HepG2 (cell line): ENCODE measurements around the gene PEX13. TPM values are rescaled to one million over a fixed set of nuclear protein-coding genes. Genes with fewer than 3 reads are reported as not detected.

Experiments
- ATAC-seq: fragments of 200-7000 bp; cut with Tn5 transposase; 3 replicates; pipeline ENCODE4 v1.9.1; 2020; ENCODE audit warnings: mild to moderate bottlenecking, moderate library complexity
- BruUV-seq: library from RNA; stranded (reverse); fragments of 400-500 nt; replicated peaks from 2 replicates; lab custom pipeline; 2021; lab: Mats Ljungman, UMichigan
- CTCF ChIA-PET: fragments of 300-600 bp; formaldehyde crosslinking; extraction: SDS; loops from one replicate; lab custom pipeline; 2021; ENCODE audit warnings: low total read pairs, inconsistent platforms, low intra/inter-chr PET ratio; lab: Yijun Ruan, JAX
- POLR2A ChIA-PET: fragments of 350-600 bp; sonication (Branson Sonifier 250); formaldehyde crosslinking; loops from one replicate; lab custom pipeline; 2020; ENCODE audit warnings: antibody characterized with exemption, inconsistent platforms; lab: Yijun Ruan, JAX
- DNase-seq: peaks from one replicate; pipeline ENCODE4 v3.0.0-alpha.2; 2015; ENCODE audit warnings: low spot score
- FAIRE-seq: peaks from 3 replicates; lab custom pipeline; 2011; peaks lifted over from hg19 to GRCh38; lab: Jason Lieb, UNC
- H2AFZ ChIP-seq: one replicate; pipeline ENCODE4 v1.6.1; 2011; ENCODE audit warnings: low read length, inconsistent platforms
- H3K27ac ChIP-seq: fragments of 300-600 bp; 3 replicates; pipeline ENCODE4 v1.8.0; 2011; ENCODE audit warnings: mixed run types, mild to moderate bottlenecking, mixed read lengths, low read length, inconsistent platforms; ENCODE audit not compliant: insufficient read depth; ENCODE audit errors: extremely low read length
- H3K27me3 ChIP-seq, 2 experiments: fragments of 200-600 bp in 1 of 2; 2 replicates in 1 of 2; 3 replicates in 1 of 2; pipeline versions ENCODE4 v1.6.0 to v1.8.0; 2011; ENCODE audit warnings: low read length in 2 of 2, mild to moderate bottlenecking in 2 of 2, moderate library complexity in 2 of 2, inconsistent platforms in 1 of 2; ENCODE audit not compliant: insufficient read depth in 2 of 2, control insufficient read depth in 1 of 2
- H3K36me3 ChIP-seq, 2 experiments: fragments of 200-600 bp in 1 of 2; replicated peaks in 1 of 2; 2 replicates in 1 of 2; 3 replicates in 1 of 2; pipeline versions ENCODE4 v1.5.1 to v1.8.0; 2011; ENCODE audit warnings: low read length in 2 of 2, inconsistent platforms in 1 of 2; ENCODE audit not compliant: insufficient read depth in 2 of 2, control insufficient read depth in 1 of 2
- H3K4me1 ChIP-seq: 2 replicates; pipeline ENCODE4 v1.5.1; 2012; ENCODE audit warnings: low read length, inconsistent platforms; ENCODE audit not compliant: insufficient read depth
- H3K4me2 ChIP-seq: 2 replicates; pipeline ENCODE4 v1.6.0; 2011; ENCODE audit warnings: low read depth, low read length, inconsistent platforms
- H3K4me3 ChIP-seq, 3 experiments: fragments of 200-600 bp in 1 of 3; sonication (generic), shearing (Covaris generic) in 1 of 3; replicated peaks in 1 of 3; 2 replicates each; pipeline ENCODE4 v1.5.1; 2011 to 2016; ENCODE audit warnings: low read length in 3 of 3, inconsistent platforms in 2 of 3, low read depth in 2 of 3, mild to moderate bottlenecking in 2 of 3, control low read depth in 1 of 3, mixed read lengths in 1 of 3; ENCODE audit not compliant: insufficient read depth in 1 of 3
- H3K79me2 ChIP-seq: one replicate; pipeline ENCODE4 v1.6.1; 2011; ENCODE audit warnings: low read length, inconsistent platforms; ENCODE audit not compliant: insufficient read depth
- H3K9ac ChIP-seq: 2 replicates; pipeline ENCODE4 v1.6.0; 2011; ENCODE audit warnings: mild to moderate bottlenecking, low read depth, low read length, inconsistent platforms; ENCODE audit not compliant: insufficient read depth
- H3K9me3 ChIP-seq: 2 replicates; pipeline ENCODE4 v1.5.1; 2012; ENCODE audit warnings: mild to moderate bottlenecking, low read length
- H4K20me1 ChIP-seq: 2 replicates; pipeline ENCODE4 v1.6.0; 2011; ENCODE audit warnings: inconsistent platforms, mild to moderate bottlenecking, low read length, moderate library complexity; ENCODE audit not compliant: insufficient read depth
- AGO2 ChIP-seq: fragments of 200-400 bp; formaldehyde crosslinking; optimal IDR thresholded peaks from 2 replicates; pipeline ENCODE3; 2017; ENCODE audit warnings: mild to moderate bottlenecking, low read depth, low read length, moderate library complexity
- IRF2 ChIP-seq: IDR thresholded peaks from 2 replicates; pipeline ENCODE4 v1.6.1; 2018; ENCODE audit warnings: missing genetic modification reagents, missing compliant biosample characterization
- JARID2 ChIP-seq: sonication (generic); formaldehyde crosslinking; IDR thresholded peaks from 2 replicates; pipeline ENCODE4 v1.8.1; 2023; ENCODE audit warnings: missing genetic modification reagents, inconsistent platforms; ENCODE audit not compliant: insufficient replicate concordance
- KAT8 ChIP-seq: IDR thresholded peaks from 2 replicates; pipeline ENCODE4 v1.6.1; 2016; ENCODE audit warnings: missing genetic modification reagents, missing compliant biosample characterization
- MAFF ChIP-seq: IDR thresholded peaks from 2 replicates; pipeline ENCODE4 v1.6.1; 2011; ENCODE audit warnings: low read depth, low read length, improper control_type of control experiment
- MAFG ChIP-seq: sonication (generic); formaldehyde crosslinking; IDR thresholded peaks from 2 replicates; pipeline ENCODE4 v1.5.1; 2020; ENCODE audit warnings: mild to moderate bottlenecking, missing genetic modification reagents
- NR2F6 ChIP-seq, 2 experiments: IDR thresholded peaks; 2 replicates each; pipeline ENCODE4 v1.6.1; 2016; ENCODE audit warnings: antibody characterized with exemption in 1 of 2, mild to moderate bottlenecking in 1 of 2
- NR3C1 ChIP-seq: sonication (generic); formaldehyde crosslinking; IDR thresholded peaks from 2 replicates; pipeline ENCODE4 v1.4.0; 2020; ENCODE audit warnings: missing genetic modification reagents
- PTBP1 ChIP-seq: fragments of 200-400 bp; formaldehyde crosslinking; IDR thresholded peaks from 2 replicates; pipeline ENCODE4 v1.6.1; 2018; ENCODE audit warnings: low read length, low read depth; ENCODE audit not compliant: poor library complexity, severe bottlenecking
- SNRNP70 ChIP-seq: fragments of 200-400 bp; formaldehyde crosslinking; IDR thresholded peaks from 2 replicates; pipeline ENCODE4 v1.6.1; 2017; ENCODE audit warnings: mild to moderate bottlenecking, low read depth, low read length, moderate library complexity
- ZFP36 ChIP-seq: fragments of 150-350 bp; IDR thresholded peaks from 2 replicates; pipeline ENCODE4 v1.6.1; 2018; ENCODE audit warnings: borderline replicate concordance, low read length, low read depth; ENCODE audit not compliant: partially characterized antibody
- ZNF337 ChIP-seq: sonication (generic); formaldehyde crosslinking; IDR thresholded peaks from 2 replicates; pipeline ENCODE4 v1.5.1; 2020; ENCODE audit warnings: missing genetic modification reagents, low read depth, mild to moderate bottlenecking, borderline replicate concordance
- ZNF792 ChIP-seq: IDR thresholded peaks from 2 replicates; pipeline ENCODE4 v1.6.1; 2016
- WGBS: methylation state at CpG from one replicate; pipeline ENCODE4 v1.1.6; 2017; ENCODE audit warnings: low lambda C conversion rate; 5-methylcytosine and 5-hydroxymethylcytosine counted together
- in situ Hi-C: cut with HindIII; loops from 2 replicates; pipeline ENCODE4 v1.10.0; 2017; ENCODE audit warnings: low pct_unique_long_range_greater_than_20kb; ENCODE audit not compliant: extremely low pct_ligation_motif_present
- intact Hi-C: fragments of 100-400 bp; cut with micrococcal nuclease; formaldehyde crosslinking; loops from one replicate; pipeline ENCODE4 v1.10.0; 2022; ENCODE audit not compliant: unreplicated experiment
- polyA plus RNA-seq, 8 experiments: library from polyadenylated mRNA; depleted of rRNA in 3 of 8; stranded (reverse) in 7 of 8; unstranded in 1 of 8; fragments of >200 nt; fragmentation: Illumina TruSeq in 4 of 8; extraction: Trizol in 4 of 8; gene quantifications; 2 replicates each; pipeline versions ENCODE4 v1.2.1 to v1.2.3, GENCODE V29; 2011 to 2016; ENCODE audit warnings: low read depth in 4 of 8, missing spikeins in 1 of 8, mixed read lengths in 1 of 8; ENCODE audit not compliant: insufficient read depth in 1 of 8
- total RNA-seq, 5 experiments: library from RNA; depleted of rRNA; stranded (reverse); fragments of >200 nt; fragmentation: Illumina TruSeq; extraction: Trizol; gene quantifications; 2 replicates each; pipeline ENCODE4 v1.2.3, GENCODE V29; 2016; ENCODE audit warnings: low read depth in 1 of 5
- TF ChIP-seq, protein P1 (sequence below): IDR thresholded peaks from 2 replicates; pipeline ENCODE4 v1.6.1; 2012; ENCODE audit warnings: low read length, improper control_type of control experiment
- TF ChIP-seq, protein P2 (sequence below): sonication (generic); formaldehyde crosslinking; IDR thresholded peaks from 2 replicates; pipeline ENCODE4 v1.5.1; 2020; ENCODE audit warnings: missing genetic modification reagents, mild to moderate bottlenecking, borderline replicate concordance
- TF ChIP-seq, protein P3 (sequence below): fragments of 450-650 bp; IDR thresholded peaks from 2 replicates; pipeline ENCODE4 v1.6.1; 2016

The PEX13 gene
- total and polyA plus RNA-seq, 2 of the 13 experiments (the other 11 are each of a cell fraction or from before 2014, with no cell fraction given), result 47.9 to 75.9 TPM

DNA sequence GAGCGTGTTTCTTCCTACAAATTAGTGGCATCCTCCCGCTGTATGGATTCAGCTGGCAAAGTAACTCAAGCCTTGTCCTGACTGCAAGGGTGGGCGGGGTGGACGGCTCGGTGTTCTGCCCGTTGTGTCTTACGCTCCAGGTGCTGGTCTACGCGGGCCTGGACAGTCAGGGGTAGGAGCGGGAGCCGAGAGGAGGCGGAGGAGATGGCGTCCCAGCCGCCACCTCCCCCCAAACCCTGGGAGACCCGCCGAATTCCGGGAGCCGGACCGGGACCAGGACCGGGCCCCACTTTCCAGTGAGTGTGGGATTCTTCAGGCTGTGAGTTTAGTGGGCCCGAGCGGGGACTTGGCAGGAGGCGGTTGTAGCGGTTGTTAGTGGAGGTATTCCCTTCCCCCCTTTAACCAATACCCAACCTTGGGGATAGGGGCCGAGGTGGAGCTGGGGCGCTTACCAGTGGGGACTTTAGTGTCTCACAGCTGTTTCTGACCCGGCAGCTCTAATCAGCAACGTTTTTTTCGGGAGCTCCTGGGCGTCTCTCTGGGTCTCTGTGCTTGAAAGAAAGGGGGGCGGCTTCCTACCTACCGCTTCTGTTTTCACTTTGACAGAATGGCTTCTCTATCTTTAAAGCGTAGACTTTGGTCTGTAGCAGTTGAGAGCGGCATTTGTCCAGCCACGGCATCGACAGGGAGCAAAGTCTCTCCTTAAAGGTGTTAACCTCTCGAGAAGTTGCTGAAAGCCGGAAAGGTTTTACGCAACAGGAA lies at the start of gene PEX13, which contains the start of gene PUS10 (continued):
- TF ChIP-seq, protein P1, sequence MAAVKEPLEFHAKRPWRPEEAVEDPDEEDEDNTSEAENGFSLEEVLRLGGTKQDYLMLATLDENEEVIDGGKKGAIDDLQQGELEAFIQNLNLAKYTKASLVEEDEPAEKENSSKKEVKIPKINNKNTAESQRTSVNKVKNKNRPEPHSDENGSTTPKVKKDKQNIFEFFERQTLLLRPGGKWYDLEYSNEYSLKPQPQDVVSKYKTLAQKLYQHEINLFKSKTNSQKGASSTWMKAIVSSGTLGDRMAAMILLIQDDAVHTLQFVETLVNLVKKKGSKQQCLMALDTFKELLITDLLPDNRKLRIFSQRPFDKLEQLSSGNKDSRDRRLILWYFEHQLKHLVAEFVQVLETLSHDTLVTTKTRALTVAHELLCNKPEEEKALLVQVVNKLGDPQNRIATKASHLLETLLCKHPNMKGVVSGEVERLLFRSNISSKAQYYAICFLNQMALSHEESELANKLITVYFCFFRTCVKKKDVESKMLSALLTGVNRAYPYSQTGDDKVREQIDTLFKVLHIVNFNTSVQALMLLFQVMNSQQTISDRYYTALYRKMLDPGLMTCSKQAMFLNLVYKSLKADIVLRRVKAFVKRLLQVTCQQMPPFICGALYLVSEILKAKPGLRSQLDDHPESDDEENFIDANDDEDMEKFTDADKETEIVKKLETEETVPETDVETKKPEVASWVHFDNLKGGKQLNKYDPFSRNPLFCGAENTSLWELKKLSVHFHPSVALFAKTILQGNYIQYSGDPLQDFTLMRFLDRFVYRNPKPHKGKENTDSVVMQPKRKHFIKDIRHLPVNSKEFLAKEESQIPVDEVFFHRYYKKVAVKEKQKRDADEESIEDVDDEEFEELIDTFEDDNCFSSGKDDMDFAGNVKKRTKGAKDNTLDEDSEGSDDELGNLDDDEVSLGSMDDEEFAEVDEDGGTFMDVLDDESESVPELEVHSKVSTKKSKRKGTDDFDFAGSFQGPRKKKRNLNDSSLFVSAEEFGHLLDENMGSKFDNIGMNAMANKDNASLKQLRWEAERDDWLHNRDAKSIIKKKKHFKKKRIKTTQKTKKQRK, result no peak
- peak; percentile 3 for TF ChIP-seq JARID2
- no peak for TF ChIP-seq SNRNP70
- no peak; the same call in 1 of the 2 replicates for TF ChIP-seq ZNF337 (CRISPR knock-in tag)
- TF ChIP-seq NR3C1, result no peak

DNA sequence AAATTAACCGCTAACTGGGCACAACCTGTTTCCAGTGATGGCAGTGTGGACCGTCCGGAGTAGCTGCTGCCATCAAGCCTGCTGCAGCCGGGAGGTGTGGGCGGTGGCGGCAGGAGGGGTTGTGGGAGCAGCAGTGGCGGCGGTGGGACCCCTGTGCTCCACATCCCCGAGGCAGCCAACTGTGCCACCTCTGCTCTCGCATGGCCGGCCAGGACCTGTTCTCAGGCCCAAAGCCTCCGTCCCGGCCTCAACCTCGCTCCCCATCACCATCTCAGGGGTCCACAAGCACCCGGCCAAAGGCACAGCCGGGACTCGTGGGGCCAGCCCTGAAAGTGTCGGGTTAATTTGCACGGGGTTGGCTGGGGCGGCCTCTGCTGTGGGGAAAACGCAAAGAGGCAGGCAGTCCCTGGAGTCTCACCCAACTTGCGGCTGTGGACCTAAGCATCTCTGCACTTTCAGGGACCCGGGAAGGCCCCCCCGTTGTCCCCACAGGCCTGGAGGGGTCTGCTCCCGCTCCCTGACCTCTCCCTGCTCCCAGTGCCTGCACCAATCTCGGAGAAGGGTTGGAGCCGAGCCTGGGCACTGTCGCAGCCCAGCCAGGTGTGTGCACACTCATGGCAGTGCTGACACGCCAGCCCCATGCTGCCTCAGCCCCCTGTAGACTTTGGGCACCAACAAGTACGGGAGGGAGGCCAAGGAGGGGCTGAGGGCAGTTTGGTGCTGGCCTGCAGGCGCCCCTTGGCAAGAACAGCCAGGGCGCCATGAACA lies 44.4 kb upstream of the PEX13 start:
- DNase-seq (no peak), FAIRE-seq (no peak), ATAC-seq (peak; percentile 48)
- H2AFZ ChIP-seq, result no peak overlapping the region
- in situ Hi-C loops, result no loop called here
- ChIA-PET POLR2A (no interaction called here), CTCF (no interaction called here)
- intact Hi-C loops, result no loop called here
- no peak overlapping the region for H3K4me3 ChIP-seq
- no peaks in the 10 kb centered on the region for H3K79me2 ChIP-seq
- no TSS peak for BruUV-seq
- peaks cover 11% of the 10 kb centered on the region; the same call in 1 of the 2 replicates for H3K4me1 ChIP-seq
- peaks cover 9 to 39% of the 10 kb centered on the region in 2 experiments for H3K36me3 ChIP-seq
- no peak overlapping the region for H3K9ac ChIP-seq
- WGBS, result 93% methylated on average over 25 of the region's 32 CpGs
- H3K27ac ChIP-seq, result no peak overlapping the region
- H3K9me3 ChIP-seq, result no peaks in the 10 kb centered on the region
- no peaks in the 10 kb centered on the region for H3K27me3 ChIP-seq
- no peaks in the 10 kb centered on the region for H4K20me1 ChIP-seq
- H3K4me2 ChIP-seq, result no peak overlapping the region
- TF ChIP-seq, protein P2, sequence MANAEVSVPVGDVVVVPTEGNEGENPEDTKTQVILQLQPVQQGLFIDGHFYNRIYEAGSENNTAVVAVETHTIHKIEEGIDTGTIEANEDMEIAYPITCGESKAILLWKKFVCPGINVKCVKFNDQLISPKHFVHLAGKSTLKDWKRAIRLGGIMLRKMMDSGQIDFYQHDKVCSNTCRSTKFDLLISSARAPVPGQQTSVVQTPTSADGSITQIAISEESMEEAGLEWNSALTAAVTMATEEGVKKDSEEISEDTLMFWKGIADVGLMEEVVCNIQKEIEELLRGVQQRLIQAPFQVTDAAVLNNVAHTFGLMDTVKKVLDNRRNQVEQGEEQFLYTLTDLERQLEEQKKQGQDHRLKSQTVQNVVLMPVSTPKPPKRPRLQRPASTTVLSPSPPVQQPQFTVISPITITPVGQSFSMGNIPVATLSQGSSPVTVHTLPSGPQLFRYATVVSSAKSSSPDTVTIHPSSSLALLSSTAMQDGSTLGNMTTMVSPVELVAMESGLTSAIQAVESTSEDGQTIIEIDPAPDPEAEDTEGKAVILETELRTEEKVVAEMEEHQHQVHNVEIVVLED, result no peak
- TF ChIP-seq NR2F6 (IDR thresholded peaks at IDR 0.05) (no peak), NR2F6 (CRISPR knock-in tag; IDR thresholded peaks at IDR 0.05) (no peak), MAFG (CRISPR knock-in tag) (no peak), ZFP36 (no peak), ZNF792 (CRISPR knock-in tag) (no peak), PTBP1 (no peak), KAT8 (CRISPR knock-in tag) (no peak), AGO2 (peak; percentile 72), IRF2 (CRISPR knock-in tag) (no peak), MAFF (no peak)
- TF ChIP-seq, protein P3, sequence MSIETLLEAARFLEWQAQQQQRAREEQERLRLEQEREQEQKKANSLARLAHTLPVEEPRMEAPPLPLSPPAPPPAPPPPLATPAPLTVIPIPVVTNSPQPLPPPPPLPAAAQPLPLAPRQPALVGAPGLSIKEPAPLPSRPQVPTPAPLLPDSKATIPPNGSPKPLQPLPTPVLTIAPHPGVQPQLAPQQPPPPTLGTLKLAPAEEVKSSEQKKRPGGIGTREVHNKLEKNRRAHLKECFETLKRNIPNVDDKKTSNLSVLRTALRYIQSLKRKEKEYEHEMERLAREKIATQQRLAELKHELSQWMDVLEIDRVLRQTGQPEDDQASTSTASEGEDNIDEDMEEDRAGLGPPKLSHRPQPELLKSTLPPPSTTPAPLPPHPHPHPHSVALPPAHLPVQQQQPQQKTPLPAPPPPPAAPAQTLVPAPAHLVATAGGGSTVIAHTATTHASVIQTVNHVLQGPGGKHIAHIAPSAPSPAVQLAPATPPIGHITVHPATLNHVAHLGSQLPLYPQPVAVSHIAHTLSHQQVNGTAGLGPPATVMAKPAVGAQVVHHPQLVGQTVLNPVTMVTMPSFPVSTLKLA, result no peak
